Brain pericyte (primary cell): ENCODE data around the gene FNTB.

Experiments
- DNase-seq: peaks from one replicate; pipeline ENCODE4 v3.0.0-alpha.2; 2012; ENCODE audit warnings: low read depth, low spot score

FNTB gene

GRCh38 chr14:64952598-64953309, 33.9 kb upstream of the FNTB start:
- no peak for DNase-seq

DNA sequence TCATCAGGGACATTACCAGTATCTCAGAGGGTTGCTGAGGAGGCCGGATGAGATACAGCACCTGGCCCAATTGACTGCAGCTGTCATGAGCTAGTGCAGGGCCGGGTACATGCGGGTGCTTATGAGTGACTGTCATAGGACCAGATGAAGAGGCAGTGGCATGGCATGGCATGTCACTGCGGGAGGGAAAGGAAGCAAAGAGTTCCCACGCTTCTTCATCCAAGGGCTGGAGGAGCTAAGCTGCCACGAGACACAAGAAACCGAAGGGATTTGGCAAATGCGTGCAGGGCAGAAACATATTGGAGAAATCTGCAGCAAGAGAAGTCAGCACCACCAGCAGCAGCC, 33.4 kb upstream of the FNTB start:
- DNase-seq, result no peak

GRCh38 chr14:64953661-64954060, 33.0 kb upstream of the FNTB start:
- DNase-seq, result no peak

GRCh38 chr14:64954491-64955240, 32.0 kb upstream of the FNTB start:
- no peak for DNase-seq

- DNase-seq, result no peak
Observed at GRCh38 chr14:64955297-64955696, 31.4 kb upstream of the FNTB start.

GRCh38 chr14:64956697-64957406, 29.8 kb upstream of the FNTB start:
- DNase-seq, result no peak

DNA sequence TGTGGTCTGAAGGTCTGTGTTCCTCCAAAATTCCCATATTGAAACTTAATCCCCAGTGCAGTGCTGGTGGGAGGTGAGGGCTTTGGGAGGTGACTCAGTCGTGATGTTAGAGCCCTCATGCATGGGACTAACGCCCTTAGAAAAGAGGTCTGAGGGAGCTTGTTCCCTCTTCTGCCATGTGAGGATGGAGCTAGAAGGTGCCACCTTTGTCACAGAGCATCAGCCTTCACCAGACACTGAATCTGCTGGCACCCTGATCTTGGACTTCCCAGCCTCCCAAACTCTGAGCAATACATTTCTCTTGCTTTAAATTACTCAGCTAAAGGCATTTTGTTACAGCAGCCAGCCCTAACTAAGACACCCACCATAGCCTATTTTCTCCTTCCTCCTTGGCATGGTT, 28.5 kb upstream of the FNTB start:
- DNase-seq, result no peak

DNA sequence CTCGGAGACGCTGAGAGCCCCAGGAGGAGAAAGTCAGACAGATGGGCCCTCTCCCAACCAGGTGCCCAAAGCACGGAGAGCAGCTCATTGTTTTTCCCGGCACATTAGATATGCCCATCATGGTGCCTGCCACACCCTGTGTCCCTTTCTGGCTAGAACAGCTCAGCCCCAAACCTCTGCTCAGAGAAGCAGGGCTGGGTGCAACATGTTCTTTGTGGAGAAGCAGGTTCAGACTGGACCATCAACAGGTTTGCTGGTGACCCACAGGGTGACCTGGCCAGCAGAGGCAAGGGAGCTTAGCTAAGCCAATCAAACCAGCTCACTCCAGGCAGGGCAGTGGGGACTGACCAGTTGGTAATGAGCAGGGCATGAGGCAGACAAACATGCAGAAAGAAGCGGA, 28.0 kb upstream of the FNTB start:
- no peak for DNase-seq

DNA sequence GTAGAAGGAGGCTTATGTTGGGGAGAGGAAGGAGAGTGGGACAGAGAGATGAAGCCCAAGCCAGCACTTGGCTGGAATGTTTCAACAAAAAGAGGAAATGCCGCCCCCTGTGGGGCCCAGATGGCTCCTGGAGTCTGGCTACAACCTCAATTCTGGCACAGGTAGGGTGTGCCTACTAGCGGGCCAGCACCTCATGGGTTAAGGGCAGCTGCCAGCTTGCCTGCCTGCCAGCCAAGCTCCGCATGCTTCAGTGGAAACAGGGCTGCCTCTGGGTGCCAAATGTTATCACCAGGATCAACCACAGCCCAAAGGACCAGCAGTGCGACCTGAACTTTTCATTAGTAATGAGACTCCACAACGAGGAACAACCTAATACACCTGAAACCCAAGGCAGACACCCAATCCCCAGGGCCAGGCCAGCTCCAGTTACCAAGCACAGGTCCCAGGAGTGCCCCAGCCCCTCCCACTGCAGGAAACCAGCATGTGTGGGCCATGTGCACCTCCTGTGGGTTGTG, 25.9 kb upstream of the FNTB start:
- no peak for DNase-seq

GRCh38 chr14:64963611-64964010, 23.1 kb upstream of the FNTB start:
- no peak for DNase-seq

DNA sequence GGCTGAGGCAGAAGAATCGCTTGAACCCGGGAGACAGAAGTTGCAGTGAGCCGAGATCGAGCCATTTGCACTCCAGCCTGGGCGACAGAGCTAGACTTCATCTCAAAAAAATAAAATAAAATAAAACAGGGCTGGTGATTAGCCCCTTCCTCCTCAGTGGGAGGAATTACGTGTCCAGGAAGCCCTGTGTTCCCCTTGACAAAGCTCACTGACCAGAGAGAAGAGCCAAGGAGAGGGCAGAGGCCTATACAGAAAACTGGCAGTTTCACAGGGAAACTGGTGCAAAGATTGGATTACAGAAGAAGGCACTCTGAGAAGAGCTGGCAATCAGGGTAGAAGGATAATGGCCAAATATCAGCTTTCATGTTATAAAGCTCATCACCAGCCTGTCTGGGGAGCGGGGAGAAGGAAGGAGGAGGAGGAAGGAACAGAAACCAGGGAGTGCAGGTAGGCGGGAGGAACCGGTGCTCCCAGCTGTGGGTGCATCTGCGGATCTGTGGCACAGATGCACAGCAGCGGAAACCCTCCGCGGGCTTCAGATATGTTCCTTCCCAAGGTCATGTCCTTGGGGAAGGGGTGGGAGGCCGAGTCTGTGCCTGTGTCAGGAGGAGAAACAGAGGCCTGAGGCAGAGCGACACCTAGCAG, 21.2 kb upstream of the FNTB start:
- no peak for DNase-seq

DNA sequence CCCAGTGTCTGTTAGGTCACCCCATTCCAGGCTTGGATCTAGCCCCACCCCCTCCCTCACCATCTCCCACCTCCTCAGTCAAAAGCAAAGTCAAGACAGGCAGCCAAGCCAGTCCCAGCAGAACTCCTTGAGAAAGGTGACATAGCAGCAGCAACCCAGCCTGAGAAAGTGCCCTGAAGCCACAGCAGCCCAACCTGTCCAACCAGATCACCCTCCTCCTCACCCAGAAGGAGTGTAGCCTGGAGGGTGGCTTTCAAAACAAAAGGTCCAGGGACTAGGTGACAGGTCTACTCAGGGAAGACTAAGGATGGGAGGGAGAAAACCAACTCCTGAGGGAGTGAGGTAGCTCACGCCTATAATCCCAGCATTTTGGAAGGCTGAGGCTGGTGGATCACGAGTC, 19.7 kb upstream of the FNTB start:
- no peak for DNase-seq

DNA sequence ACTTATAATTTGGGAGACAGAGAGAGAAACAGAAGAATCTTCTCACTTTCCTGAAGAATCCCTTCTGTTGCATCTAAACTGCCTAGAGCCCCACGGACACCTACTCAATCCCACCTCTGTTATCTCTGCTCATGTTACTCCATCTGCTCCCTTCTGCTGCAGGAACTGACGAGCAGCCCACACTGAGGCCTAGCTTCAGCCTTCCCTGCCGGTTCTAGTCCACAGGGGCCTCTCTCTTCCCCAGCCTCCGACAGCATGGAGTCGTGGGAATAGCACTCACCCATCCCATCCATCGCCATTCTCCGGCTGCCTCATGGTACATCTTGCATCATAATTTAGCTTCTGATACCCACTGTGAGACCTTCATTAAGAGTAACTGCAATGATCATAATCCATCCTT, 18.5 kb upstream of the FNTB start:
- DNase-seq, result no peak

GRCh38 chr14:64968651-64969050, 18.0 kb upstream of the FNTB start:
- no peak for DNase-seq

GRCh38 chr14:64970041-64970440, 16.7 kb upstream of the FNTB start:
- no peak for DNase-seq

DNA sequence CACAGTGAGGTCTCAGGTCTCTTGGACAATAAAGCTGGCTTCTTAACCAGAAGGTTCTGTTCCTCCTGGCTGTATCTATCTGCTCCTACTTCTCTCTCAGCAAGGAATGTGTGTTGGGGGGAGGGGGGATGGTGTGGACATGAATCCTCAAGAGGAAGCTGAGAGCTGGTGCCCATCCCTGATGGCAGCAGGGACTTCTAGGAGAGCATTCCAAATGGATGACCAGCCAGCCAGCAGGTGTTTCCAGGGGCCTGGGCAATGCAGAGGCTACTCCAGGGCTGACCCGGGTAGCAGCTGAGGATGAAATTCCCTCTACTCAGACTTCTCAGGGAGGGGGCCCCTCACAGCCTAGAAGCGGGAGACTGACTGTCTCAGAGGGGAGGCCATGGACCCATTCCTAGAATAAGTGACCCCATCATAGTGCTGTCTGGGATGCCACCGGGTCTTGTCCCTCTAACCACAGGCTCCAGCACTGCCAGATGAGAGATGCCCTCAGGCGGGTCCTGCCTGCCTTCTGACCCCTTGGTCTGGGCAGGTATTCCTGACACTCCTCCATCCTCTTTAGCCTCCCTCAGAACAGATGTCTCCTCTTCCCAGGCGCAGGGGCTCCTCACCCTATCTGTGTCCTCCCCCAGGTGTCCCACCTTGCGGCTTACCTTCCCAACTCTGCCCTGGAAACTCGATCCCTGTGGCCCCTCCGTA, 15.8 kb upstream of the FNTB start:
- DNase-seq, result no peak

DNA sequence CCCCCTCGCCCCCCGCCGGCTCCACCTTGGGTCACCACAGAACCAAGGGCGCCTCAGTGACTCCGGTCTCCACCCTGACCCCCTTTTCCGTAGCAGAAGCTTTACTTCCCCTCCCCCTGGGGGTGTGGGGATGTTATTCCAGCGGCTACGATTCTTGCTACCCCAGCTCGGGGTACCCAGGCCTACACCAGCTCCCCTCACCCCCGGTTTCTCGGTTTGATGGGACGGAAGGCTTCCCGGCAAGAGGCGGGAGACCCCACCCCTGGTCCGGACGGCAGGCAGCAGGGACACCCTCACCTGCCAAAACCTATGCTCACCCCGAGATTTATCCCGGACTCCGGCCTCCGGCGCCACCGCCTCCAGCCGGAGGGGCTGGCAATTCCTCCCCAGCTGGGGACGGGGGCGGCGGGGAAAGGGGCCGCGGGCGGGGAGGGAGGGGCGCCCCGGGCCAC, 15.2 kb upstream of the FNTB start:
- DNase-seq, result no peak

- DNase-seq, result no peak
Observed at GRCh38 chr14:64971943-64972791, 14.5 kb upstream of the FNTB start, which contains the start of gene RAB15. Gene RAB15, minus strand, starts transcription at chr14:64972336. Its CDS starts 260 bp downstream, at chr14:64972076.

GRCh38 chr14:64973026-64973442, 13.7 kb upstream of the FNTB start:
- no peak for DNase-seq

DNA sequence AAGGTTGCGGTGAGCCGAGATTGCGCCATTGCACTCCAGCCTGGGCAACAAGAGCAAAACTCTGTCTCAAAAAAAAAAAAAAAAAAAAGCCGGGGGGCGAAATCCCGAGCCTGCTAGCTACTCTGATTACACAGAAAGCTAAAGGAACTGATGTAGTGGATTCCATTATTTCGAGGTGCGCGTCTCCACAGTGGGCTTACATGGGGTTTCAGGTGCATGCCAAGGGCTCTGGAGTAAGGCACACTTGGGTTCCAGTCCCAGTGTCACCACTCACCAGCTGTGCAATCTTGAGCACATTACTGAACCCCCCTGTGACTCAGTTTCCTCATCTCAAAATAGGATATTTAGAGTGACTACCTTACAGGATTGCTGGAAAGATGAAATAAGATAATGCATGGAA, 12.9 kb upstream of the FNTB start:
- DNase-seq, result no peak
